Fibroblast of lung (primary cell): ENCODE data around the gene U2AF1L4. TPM values are rescaled to one million over a fixed set of nuclear protein-coding genes. Genes with fewer than 3 reads are reported as not detected.

Source experiments
- DNase-seq, 2 donors: peaks; one replicate each; pipeline versions ENCODE4 v3.0.0 to v3.0.0-alpha.2; 2010; ENCODE audit warnings: low read depth in 2 of 2
- H2AFZ ChIP-seq: 2 replicates; pipeline ENCODE4 v1.5.1; 2012; ENCODE audit warnings: low read length, control low read depth, inconsistent platforms
- H3K27ac ChIP-seq: 2 replicates; pipeline ENCODE4 v1.5.1; 2011; ENCODE audit warnings: low read length, control low read depth; ENCODE audit not compliant: insufficient read depth
- H3K27me3 ChIP-seq: 2 replicates; pipeline ENCODE4 v1.5.1; 2011; ENCODE audit warnings: mild to moderate bottlenecking, low read length; ENCODE audit not compliant: control insufficient read depth, insufficient read depth
- H3K36me3 ChIP-seq: 2 replicates; pipeline ENCODE4 v1.5.1; 2011; ENCODE audit warnings: low read length; ENCODE audit not compliant: control insufficient read depth, insufficient read depth
- H3K4me1 ChIP-seq: 2 replicates; pipeline ENCODE4 v1.5.1; 2011; ENCODE audit warnings: low read length; ENCODE audit not compliant: control insufficient read depth, insufficient read depth; ENCODE audit errors: extremely low read depth
- H3K4me2 ChIP-seq: 2 replicates; pipeline ENCODE4 v1.5.1; 2011; ENCODE audit warnings: low read length, control low read depth; ENCODE audit not compliant: insufficient read depth; ENCODE audit errors: extremely low read depth
- H3K4me3 ChIP-seq, 4 experiments: fragments of 200-600 bp in 1 of 4; sonication (generic) in 1 of 4; replicated peaks in 1 of 4; 2 replicates each; pipeline ENCODE4 v1.5.1; 2011 to 2016; ENCODE audit warnings: low read length in 4 of 4, low read depth in 3 of 4, mild to moderate bottlenecking in 3 of 4, control low read depth in 2 of 4, inconsistent platforms in 1 of 4, mixed read lengths in 1 of 4; ENCODE audit not compliant: insufficient read depth in 1 of 4; ENCODE audit errors: control extremely low read depth in 1 of 4
- H3K79me2 ChIP-seq: 2 replicates; pipeline ENCODE4 v1.5.1; 2012; ENCODE audit warnings: mild to moderate bottlenecking, low read length, inconsistent platforms; ENCODE audit not compliant: control insufficient read depth, insufficient read depth
- H3K9ac ChIP-seq: 2 replicates; pipeline ENCODE4 v1.5.1; 2011; ENCODE audit warnings: mild to moderate bottlenecking, low read length, control low read depth; ENCODE audit not compliant: insufficient read depth
- H3K9me3 ChIP-seq: 2 replicates; pipeline ENCODE4 v1.5.1; 2012; ENCODE audit warnings: low read depth, low read length; ENCODE audit not compliant: control insufficient read depth, insufficient read depth
- H4K20me1 ChIP-seq: 2 replicates; pipeline ENCODE4 v1.5.1; 2011; ENCODE audit warnings: low read length; ENCODE audit not compliant: control insufficient read depth, insufficient read depth; ENCODE audit errors: extremely low read depth
- EZH2 ChIP-seq: IDR thresholded peaks from 2 replicates; pipeline ENCODE4 v1.5.1; 2012; ENCODE audit warnings: low read length, control low read depth, mild to moderate bottlenecking; ENCODE audit errors: missing control alignments
- polyA plus RNA-seq, 2 donors: library from polyadenylated mRNA; depleted of rRNA in 1 of 2; stranded (reverse) in 1 of 2; unstranded in 1 of 2; fragments of >200 nt; gene quantifications; 2 replicates each; pipeline ENCODE4 v1.2.1, GENCODE V29; 2011 to 2012; ENCODE audit warnings: missing spikeins in 1 of 2
- total RNA-seq: library from RNA; depleted of rRNA; stranded (reverse); fragments of >200 nt; gene quantifications from 2 replicates; pipeline ENCODE4 v1.2.1, GENCODE V29; 2014
- TF ChIP-seq, protein P1 (sequence below), 2 donors: IDR thresholded peaks in 1 of 2; conservative IDR thresholded peaks in 1 of 2; 1 replicate in 1 of 2; 2 replicates in 1 of 2; pipeline ENCODE4 v1.5.1; 2011 to 2012; ENCODE audit warnings: low read length in 2 of 2, control low read depth in 1 of 2, inconsistent platforms in 1 of 2, low read depth in 1 of 2, mild to moderate bottlenecking in 1 of 2

U2AF1L4 gene
- total and polyA plus RNA-seq, 2 donors (not counting 1 experiment from before 2014, with no cell fraction given) = 9.1 to 11.9 TPM

DNA sequence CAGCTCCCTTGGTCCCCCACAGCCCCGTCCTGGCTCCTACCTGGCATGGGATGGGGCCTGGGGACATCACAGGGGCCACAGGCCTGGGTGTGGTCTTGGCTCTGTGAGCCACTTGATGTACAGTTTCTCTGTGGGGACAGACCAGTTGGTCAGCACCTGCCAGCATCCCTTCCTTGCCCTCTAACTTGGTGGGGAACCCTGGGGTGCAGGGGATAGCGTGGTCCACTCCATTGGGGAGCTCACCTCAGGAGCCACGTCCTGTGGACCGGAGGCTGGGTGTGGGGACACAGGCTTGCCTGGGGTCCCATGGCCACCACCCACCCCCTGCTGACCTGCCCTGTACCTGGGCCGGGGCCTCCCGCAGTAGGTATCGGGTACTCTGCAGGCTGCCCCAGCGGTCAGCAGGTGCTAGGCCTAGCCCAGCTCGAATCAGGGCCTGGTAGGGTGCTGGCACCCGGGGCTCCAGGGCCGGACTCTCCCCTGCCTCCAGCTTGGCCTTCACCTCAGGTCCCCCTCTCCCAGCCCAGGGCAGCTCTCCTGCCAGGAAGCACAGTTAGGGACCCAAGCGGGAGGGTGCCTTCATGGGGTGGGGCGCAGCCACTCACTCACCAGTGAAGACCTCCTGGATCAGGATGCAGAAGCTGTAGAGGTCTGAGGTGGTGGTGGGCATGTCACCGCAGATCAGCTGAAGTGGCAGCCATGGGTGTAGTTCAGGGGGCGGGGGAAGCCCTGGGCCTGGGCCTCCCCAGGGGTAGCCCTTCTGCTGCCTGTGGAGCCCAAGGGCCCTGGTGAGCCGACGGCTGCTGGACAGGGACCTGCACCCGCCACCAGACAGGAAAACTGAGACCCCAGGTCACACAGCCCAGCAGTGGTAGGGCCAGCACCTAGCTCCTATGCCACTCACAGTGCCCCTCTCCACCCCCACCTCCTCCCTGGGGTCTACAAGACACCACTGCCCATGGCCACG lies 45.0 kb upstream of the U2AF1L4 start:
- DNase-seq = no peak
- H4K20me1 ChIP-seq = no peaks in the 10 kb centered on the region

DNA sequence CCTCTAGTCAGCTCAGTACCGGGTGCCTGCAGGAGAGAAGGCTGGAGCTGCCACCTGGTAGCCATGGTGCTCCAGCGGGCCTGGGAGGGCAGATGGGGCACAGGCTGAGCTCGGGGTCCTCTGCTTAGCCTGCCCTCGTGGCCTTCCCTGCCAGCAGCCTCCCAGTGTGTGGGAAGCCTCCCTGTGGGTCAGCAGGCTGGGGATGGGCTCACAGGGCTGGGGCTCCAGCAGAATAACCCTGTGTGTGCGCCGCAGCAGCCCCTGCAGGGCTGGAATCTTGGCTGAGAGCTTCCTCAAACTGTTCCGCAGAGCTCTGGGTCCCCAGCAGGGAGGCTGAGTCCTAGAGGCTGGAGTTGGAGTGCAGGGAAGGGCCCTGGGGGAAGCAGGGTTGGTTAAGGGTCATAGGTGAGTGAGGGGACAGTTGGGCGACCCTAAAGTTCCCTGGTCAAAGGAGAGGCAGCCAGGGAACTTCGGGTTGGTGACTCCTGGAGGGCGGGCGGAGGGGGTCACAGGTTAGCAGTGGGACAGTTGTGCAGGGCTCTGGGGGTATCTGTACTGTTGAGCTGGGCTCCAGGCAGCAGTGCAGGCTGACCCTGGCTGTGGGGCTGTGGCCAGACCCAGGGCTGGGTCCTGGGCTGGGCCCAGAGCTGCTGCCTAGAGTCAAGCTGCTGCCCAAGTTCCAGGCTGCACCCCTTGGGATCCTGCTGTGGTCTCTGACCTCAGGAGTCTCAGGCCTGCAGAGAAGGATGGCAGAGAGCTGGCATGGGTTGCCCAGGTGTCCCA lies 44.2 kb upstream of the U2AF1L4 start:
- Histone ChIP-seq H3K4me3 (no peak overlapping the region), H3K9ac (no peak overlapping the region), H3K79me2 (no peaks in the 10 kb centered on the region), H3K36me3 (peaks cover 2% of the 10 kb centered on the region), H3K4me2 (no peak overlapping the region), H3K4me1 (peaks cover 3% of the 10 kb centered on the region), H4K20me1 (no peaks in the 10 kb centered on the region), H3K27ac (no peak overlapping the region), H3K9me3 (no peaks in the 10 kb centered on the region), H3K27me3 (no peaks in the 10 kb centered on the region), H2AFZ (no peak overlapping the region)
- TF ChIP-seq EZH2 = no peak
- TF ChIP-seq, protein P1, sequence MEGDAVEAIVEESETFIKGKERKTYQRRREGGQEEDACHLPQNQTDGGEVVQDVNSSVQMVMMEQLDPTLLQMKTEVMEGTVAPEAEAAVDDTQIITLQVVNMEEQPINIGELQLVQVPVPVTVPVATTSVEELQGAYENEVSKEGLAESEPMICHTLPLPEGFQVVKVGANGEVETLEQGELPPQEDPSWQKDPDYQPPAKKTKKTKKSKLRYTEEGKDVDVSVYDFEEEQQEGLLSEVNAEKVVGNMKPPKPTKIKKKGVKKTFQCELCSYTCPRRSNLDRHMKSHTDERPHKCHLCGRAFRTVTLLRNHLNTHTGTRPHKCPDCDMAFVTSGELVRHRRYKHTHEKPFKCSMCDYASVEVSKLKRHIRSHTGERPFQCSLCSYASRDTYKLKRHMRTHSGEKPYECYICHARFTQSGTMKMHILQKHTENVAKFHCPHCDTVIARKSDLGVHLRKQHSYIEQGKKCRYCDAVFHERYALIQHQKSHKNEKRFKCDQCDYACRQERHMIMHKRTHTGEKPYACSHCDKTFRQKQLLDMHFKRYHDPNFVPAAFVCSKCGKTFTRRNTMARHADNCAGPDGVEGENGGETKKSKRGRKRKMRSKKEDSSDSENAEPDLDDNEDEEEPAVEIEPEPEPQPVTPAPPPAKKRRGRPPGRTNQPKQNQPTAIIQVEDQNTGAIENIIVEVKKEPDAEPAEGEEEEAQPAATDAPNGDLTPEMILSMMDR (conservative IDR thresholded peaks at IDR 0.05 in 1 of 2, IDR thresholded peaks at IDR 0.05 in 1 of 2; ENCODE audit: low read depth in 1 of 2, low read length in 2 of 2) = no peak
- no peak for DNase-seq

More for the DNA sequence above, 45.0 kb upstream of the U2AF1L4 start:
- Histone ChIP-seq H3K9ac (no peak overlapping the region), H3K27me3 (no peaks in the 10 kb centered on the region), H3K4me2 (no peak overlapping the region), H3K79me2 (no peaks in the 10 kb centered on the region), H3K27ac (no peak overlapping the region), H3K4me3 (no peak overlapping the region), H3K9me3 (no peaks in the 10 kb centered on the region), H3K4me1 (peaks cover 3% of the 10 kb centered on the region), H2AFZ (no peak overlapping the region), H3K36me3 (no peaks in the 10 kb centered on the region)
- TF ChIP-seq EZH2 = no peak
- TF ChIP-seq, protein P1 (conservative IDR thresholded peaks at IDR 0.05 in 1 of 2, IDR thresholded peaks at IDR 0.05 in 1 of 2; ENCODE audit: low read depth in 1 of 2, low read length in 2 of 2) = no peak
